Measurements from ENCODE around the gene KCNN3. TPM values are rescaled to one million over a fixed set of nuclear protein-coding genes. Genes with fewer than 3 reads are reported as not detected.

The KCNN3 gene
- total and polyA plus RNA-seq, 2 of the 8 experiments (the other 6 are each of a cell fraction or from before 2014, with no cell fraction given), result 2.8 to 3.7 TPM

GRCh38 chr1:154749078-154749760 is 120.9 kb downstream of the KCNN3 start (continued):
- peak; percentile 82; the same call in 1 of the 2 replicates for TF ChIP-seq KDM1A (IDR thresholded peaks at IDR 0.05; ENCODE audit: borderline replicate concordance, low read length)
